Esophagus muscularis mucosa (tissue), 3 donors: Measurements from ENCODE around the gene KIRREL3.

Source experiments
- CTCF ChIP-seq, 3 experiments: fragments of 200-600 bp in 2 of 3; fragments of 450-650 bp in 1 of 3; sonication (generic) in 2 of 3; IDR thresholded peaks; one replicate each; pipeline ENCODE4 v1.5.1; 2017 to 2019; ENCODE audit warnings: antibody characterized with exemption in 3 of 3, mild to moderate bottlenecking in 2 of 3, moderate library complexity in 1 of 3
- POLR2A ChIP-seq: fragments of 450-650 bp; IDR thresholded peaks from one replicate; pipeline ENCODE4 v1.6.1; 2017; ENCODE audit warnings: antibody characterized with exemption, moderate library complexity, mild to moderate bottlenecking, low read depth
- POLR2AphosphoS5 ChIP-seq, 2 donors: sonication (generic); formaldehyde crosslinking; IDR thresholded peaks; one replicate each; pipeline ENCODE4 v1.6.1; 2017; ENCODE audit warnings: antibody characterized with exemption in 2 of 2

DNA sequence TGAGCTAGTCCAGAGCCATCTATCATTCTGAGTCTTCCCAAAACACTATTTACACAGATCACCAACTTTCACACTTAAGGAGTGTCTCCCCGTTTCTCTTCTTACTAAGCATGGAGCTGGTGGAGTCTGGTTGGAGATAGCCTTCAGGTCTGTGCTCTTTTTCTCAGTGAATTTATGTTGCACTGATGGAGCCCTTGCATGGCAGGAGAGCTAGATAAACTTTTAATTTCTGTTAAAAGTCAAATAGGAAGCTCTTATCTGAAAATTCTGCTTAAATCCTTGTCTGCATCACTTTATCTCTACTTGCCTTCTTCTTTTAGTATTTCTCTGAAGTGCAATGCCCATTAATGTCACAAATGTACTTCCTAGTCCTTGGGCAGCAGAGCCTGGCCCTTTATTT, 581.7 kb downstream of the KIRREL3 start:
- TF ChIP-seq CTCF (IDR thresholded peaks at IDR 0.05) (no peak), POLR2A (no peak), POLR2AphosphoS5 (IDR thresholded peaks at IDR 0.05) (no peak)
